AG20443 (cell line): Measurements from ENCODE around the gene TRHDE.
"Not testable (repeated sequence)": the region's sequence is repeated elsewhere in the genome, so short reads cannot be mapped to it uniquely, and the experiment has no call there.

Experiments used
- DNase-seq: peaks from one replicate; pipeline ENCODE4 v3.0.0; 2012; ENCODE audit warnings: low spot score, mixed read lengths

Gene TRHDE

GRCh38 chr12:72631926-72632685 lies 359.9 kb downstream of the TRHDE start:
- DNase-seq: no peak

- no peak for DNase-seq
Observed at GRCh38 chr12:72642706-72643105, 370.5 kb downstream of the TRHDE start.

GRCh38 chr12:72647139-72647538 lies 375.0 kb downstream of the TRHDE start:
- no peak for DNase-seq

GRCh38 chr12:72658615-72659014 lies 386.4 kb downstream of the TRHDE start:
- DNase-seq: no peak

GRCh38 chr12:72660174-72660573 lies 388.0 kb downstream of the TRHDE start:
- DNase-seq: not testable (repeated sequence)

GRCh38 chr12:72673853-72674252 lies 401.7 kb downstream of the TRHDE start:
- no peak for DNase-seq

- no peak for DNase-seq
Observed at GRCh38 chr12:72676556-72676955, 404.4 kb downstream of the TRHDE start.

GRCh38 chr12:72677139-72677538 lies 405.0 kb downstream of the TRHDE start:
- no peak for DNase-seq

- no peak for DNase-seq
Observed at GRCh38 chr12:72677846-72678245, 405.7 kb downstream of the TRHDE start.

- no peak for DNase-seq
Observed at GRCh38 chr12:72679147-72679757, 407.1 kb downstream of the TRHDE start.

GRCh38 chr12:72681028-72681427 lies 408.9 kb downstream of the TRHDE start:
- DNase-seq: no peak

- DNase-seq: no peak
Observed at GRCh38 chr12:72684491-72684890, 412.3 kb downstream of the TRHDE start.

- DNase-seq: no peak
Observed at GRCh38 chr12:72692338-72692737, 420.2 kb downstream of the TRHDE start.

- DNase-seq: no peak
Observed at GRCh38 chr12:72694193-72694592, 422.0 kb downstream of the TRHDE start.

- no peak for DNase-seq
Observed at GRCh38 chr12:72699362-72699761, 427.2 kb downstream of the TRHDE start.

- DNase-seq: not testable (repeated sequence)
Observed at GRCh38 chr12:72712025-72712424, 439.9 kb downstream of the TRHDE start.

GRCh38 chr12:72716221-72716620 lies 444.1 kb downstream of the TRHDE start:
- DNase-seq: no peak

- no peak for DNase-seq
Observed at GRCh38 chr12:72717036-72717435, 444.9 kb downstream of the TRHDE start.
